Retinal pigment epithelial cell (primary cell): Measurements from ENCODE around the gene PDC.

Experiments used
- DNase-seq: peaks from one replicate; pipeline ENCODE4 v3.0.0-alpha.2; 2010; ENCODE audit warnings: low read depth
- H3K4me3 ChIP-seq: 2 replicates; pipeline ENCODE4 v1.5.1; 2011; ENCODE audit warnings: mild to moderate bottlenecking, low read length, control low read depth, moderate library complexity
- CTCF ChIP-seq: conservative IDR thresholded peaks from 2 replicates; pipeline ENCODE4 v1.5.1; 2011; ENCODE audit warnings: low read depth, low read length, control low read depth, inconsistent platforms

PDC gene

DNA sequence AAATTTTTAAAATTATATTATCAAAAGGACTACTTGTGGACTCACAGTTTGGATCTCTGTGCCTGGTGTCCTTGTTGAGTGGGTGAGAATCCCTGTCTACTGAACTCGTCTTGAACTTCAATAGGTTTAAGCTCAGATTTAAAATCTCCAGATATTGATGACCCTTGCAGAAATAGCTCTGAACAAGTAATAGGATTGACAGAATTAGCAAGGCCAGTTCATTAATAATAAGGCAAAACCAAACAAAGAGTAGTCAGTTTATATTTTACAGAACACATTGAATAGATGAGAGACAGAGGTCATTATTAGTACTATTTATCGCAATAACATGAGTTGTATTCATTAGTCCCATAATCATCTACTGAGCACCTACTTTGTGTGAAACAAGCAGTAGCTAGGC, at the start of gene PDC:
PDC (minus strand) TSS at position 101 of the 400 bp plus-strand sequence. CDS start 11,655 bp downstream, outside the sequence.
- DNase-seq = no peak
- no peak within 1 kb of the TSS for H3K4me3 ChIP-seq
- no peak for TF ChIP-seq CTCF

DNA sequence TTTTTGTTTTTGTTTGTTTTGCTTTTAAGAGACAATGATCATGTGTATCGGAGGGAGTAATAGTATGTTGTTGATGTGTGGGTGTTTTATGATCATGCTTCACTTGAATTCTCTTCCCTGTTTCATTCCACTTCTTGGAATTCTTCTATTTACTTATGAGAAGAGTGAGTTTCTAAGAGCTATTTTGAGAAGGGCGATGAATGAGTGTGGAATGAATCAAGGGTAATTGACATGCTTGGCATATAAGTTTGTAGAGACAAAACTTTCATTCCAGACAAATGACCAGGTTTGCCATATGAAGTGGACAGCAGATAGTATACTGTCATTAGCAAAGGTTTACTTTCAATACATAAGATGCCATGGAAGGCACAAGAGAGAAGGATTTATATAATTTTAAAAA, 42.3 kb upstream of the PDC start:
- H3K4me3 ChIP-seq = no peak overlapping the region
- TF ChIP-seq CTCF = no peak
- no peak for DNase-seq

DNA sequence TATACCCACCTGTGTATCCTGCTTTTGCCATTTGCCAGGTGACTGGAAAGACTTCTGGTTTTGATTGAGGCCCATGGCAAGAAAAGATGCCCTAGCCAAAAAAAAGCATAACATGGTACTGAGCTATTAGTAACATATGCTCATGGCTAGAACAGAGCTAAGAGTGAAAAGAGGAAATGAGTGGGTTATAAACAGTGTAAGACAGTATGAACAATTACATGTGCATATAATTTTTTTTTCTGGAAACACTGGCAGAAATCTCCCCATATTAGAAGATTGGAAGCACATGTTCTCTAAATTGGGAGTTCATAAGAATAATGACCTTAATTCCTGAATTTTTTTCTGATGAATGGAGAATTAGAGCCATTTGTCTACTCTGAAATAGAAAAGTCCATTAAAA, 41.2 kb upstream of the PDC start:
- DNase-seq = no peak
- TF ChIP-seq CTCF = no peak
- H3K4me3 ChIP-seq = no peak overlapping the region

- H3K4me3 ChIP-seq = no peak overlapping the region
- TF ChIP-seq CTCF = no peak
- no peak for DNase-seq
Observed at GRCh38 chr1:186500804-186501203, 39.9 kb upstream of the PDC start.

- H3K4me3 ChIP-seq = no peak overlapping the region
- no peak for DNase-seq
- no peak for TF ChIP-seq CTCF
Observed at GRCh38 chr1:186499571-186499970, 38.7 kb upstream of the PDC start.

GRCh38 chr1:186498695-186499389, 37.9 kb upstream of the PDC start:
- no peak for DNase-seq
- H3K4me3 ChIP-seq = no peak overlapping the region
- no peak for TF ChIP-seq CTCF

DNA sequence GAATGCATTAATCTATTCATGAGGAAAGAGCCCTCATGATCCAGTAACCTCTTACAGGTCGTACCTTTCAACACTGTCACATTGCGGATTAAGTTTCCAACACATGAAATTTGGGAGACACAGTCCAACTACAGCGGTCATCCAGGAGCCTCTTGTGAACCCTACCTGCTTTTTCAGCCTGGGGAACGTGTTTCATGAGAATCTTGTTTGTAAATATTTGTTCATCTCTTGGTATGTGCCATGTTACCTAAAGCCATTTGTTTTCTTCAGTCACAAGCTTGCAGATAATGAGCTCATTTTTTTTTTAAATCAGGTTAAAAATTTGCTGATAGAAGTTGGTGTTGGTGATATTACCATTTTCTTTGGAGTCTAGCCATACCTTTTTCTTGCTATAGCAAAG, 37.2 kb upstream of the PDC start:
- DNase-seq = no peak
- TF ChIP-seq CTCF = no peak
- H3K4me3 ChIP-seq = no peak overlapping the region
